ENCODE measurements around the gene FTO.

Gene FTO

DNA sequence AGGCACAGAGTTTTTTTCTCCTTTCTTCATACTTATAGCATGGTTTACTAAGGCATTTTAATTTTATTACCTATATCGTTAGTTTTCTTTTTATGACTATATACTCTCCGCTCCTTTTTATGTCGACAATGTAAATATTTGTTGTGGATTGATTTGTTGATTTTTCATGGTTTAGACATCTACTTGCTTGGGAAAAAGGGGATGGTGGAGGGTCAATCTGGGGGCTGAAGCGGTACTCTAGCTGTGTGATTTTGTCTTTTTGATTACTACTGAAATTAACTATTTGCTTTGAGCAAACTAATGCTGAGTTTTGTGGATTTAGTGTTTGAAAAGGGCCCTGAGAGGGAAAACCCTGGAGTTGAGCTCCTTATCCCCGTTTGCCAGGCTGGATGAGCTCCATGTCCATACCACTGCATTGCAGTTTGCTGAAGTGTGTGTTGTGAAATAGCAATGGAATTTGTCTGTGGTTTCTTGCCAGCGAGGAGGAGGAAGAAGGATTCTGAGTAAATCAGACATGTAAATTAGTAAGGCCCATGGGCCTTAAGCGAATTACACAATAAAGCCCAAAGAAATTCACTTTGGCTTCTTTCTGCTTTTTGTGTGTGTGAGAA, 72.0 kb downstream of the FTO start:
- H3K4me3 ChIP-seq (ENCODE audit: low read depth, low read length), result no peak overlapping the region
- TF ChIP-seq, protein P1, sequence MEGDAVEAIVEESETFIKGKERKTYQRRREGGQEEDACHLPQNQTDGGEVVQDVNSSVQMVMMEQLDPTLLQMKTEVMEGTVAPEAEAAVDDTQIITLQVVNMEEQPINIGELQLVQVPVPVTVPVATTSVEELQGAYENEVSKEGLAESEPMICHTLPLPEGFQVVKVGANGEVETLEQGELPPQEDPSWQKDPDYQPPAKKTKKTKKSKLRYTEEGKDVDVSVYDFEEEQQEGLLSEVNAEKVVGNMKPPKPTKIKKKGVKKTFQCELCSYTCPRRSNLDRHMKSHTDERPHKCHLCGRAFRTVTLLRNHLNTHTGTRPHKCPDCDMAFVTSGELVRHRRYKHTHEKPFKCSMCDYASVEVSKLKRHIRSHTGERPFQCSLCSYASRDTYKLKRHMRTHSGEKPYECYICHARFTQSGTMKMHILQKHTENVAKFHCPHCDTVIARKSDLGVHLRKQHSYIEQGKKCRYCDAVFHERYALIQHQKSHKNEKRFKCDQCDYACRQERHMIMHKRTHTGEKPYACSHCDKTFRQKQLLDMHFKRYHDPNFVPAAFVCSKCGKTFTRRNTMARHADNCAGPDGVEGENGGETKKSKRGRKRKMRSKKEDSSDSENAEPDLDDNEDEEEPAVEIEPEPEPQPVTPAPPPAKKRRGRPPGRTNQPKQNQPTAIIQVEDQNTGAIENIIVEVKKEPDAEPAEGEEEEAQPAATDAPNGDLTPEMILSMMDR (conservative IDR thresholded peaks at IDR 0.05; ENCODE audit: low read depth, low read length), result no peak
- peak; percentile 95 for DNase-seq (ENCODE audit: low read depth)

DNA sequence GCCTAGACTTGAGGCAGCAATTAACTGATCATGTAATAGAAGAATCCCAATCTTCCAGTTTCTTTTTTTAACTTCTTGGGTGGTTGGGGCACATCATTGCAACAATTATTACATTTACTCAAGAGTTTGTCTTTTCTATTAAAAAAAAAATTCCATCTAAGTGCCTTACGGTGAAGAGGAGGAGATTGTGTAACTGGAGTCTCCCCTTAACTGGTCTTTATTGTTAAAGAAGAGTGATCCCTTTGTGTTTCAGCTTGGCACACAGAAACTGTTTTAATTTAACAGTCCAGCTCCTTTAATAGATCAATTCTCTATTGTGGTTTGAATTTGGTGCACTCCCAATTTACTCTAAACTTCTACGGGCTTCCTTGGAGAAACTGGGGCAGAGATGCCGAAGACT, 75.2 kb downstream of the FTO start:
- no peak overlapping the region for H3K4me3 ChIP-seq (ENCODE audit: low read depth, low read length)
- DNase-seq (ENCODE audit: low read depth), result no peak
- TF ChIP-seq, protein P1 (conservative IDR thresholded peaks at IDR 0.05; ENCODE audit: low read depth, low read length), result no peak

DNA sequence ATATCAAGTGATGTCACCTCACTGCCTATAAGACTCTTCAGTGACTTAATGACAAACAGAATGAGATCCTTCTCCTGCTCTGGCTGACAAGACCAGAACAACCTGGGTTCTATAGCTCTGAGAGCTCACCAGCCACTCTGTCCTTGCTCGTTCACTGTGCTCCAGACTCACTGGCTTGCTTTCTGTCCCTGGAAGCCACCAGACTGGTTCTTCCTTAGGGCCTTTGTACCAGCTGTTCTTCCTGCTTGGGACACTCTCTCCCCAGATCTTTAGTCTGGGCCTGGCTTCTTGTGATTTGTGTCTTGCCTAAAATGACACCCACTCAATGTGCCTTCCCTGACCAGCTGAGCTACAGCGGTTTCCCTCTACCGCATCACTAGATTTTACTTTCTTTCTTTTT, 76.1 kb downstream of the FTO start:
- TF ChIP-seq, protein P1 (conservative IDR thresholded peaks at IDR 0.05; ENCODE audit: low read depth, low read length), result no peak
- no peak overlapping the region for H3K4me3 ChIP-seq (ENCODE audit: low read depth, low read length)
- no peak for DNase-seq (ENCODE audit: low read depth)

DNA sequence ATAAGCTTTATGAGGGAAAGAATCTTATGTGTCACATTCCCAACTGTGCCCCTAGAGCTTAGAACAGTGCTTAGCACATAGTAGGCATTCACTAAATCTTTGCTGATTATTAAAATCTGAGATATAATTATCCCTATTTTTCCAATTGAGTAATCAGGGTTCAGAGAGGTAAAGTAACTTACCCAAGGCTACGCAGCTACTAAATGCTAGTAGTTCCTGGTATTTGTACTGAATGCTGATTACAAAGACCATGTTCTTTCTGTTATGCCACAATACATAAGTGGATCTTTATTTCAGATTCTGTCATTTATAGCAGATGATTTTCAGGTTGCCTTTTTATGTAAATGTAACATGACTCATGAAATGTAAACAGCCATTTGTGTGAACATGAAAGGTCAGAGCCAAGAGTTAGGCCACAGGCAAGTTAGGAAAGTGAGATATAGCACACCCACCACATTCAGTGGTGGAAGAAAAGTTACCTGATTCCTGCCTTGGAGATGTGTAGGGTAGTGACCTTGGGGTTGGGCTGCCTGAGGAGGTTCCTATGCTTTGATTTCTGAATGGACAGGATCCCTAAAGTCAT, 77.2 kb downstream of the FTO start:
- peak; percentile 55 for DNase-seq (ENCODE audit: low read depth)
- H3K4me3 ChIP-seq (ENCODE audit: low read depth, low read length), result no peak overlapping the region
- TF ChIP-seq, protein P1 (conservative IDR thresholded peaks at IDR 0.05; ENCODE audit: low read depth, low read length), result no peak

DNA sequence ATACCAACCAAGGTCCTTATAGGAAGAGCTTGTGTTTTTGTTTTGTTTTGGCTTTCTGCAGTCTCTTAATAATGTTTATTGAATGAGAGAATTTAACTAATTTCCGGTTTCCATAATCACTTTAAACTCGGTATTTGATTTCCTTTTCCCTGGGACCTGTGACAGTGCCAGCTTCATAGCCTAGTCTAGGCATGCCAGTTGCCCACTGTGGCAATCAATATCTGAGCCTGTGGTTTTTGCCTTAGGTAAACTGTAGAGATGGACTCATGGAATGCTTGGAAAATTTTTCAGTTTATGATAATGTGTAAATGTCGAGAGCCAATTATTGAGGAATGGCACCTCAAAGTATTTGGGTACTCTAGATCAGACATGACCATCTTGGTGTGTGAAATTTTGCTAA, 78.2 kb downstream of the FTO start:
- no peak overlapping the region for H3K4me3 ChIP-seq (ENCODE audit: low read depth, low read length)
- no peak for DNase-seq (ENCODE audit: low read depth)
- TF ChIP-seq, protein P1 (conservative IDR thresholded peaks at IDR 0.05; ENCODE audit: low read depth, low read length), result no peak

DNA sequence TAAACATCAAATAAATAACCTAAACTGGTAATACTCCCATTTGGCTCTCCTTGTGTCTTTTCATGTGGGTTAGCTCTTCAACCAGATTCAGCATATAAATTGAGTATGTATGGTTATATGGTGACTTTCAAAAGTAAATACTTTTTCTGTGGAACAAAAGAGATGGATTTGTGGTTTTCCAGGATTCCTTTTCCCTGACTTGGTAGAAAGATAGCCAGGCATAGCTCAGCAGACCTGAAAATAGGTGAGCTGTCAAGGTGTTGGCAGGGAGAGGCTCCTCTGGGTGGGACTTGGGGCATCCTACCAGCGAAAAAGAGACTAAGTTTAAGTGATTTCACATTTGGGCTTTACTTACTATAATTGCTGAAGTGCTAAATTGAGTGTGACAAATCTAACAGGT, 80.3 kb downstream of the FTO start:
- no peak overlapping the region for H3K4me3 ChIP-seq (ENCODE audit: low read depth, low read length)
- TF ChIP-seq, protein P1 (conservative IDR thresholded peaks at IDR 0.05; ENCODE audit: low read depth, low read length), result no peak
- DNase-seq (ENCODE audit: low read depth), result no peak

DNA sequence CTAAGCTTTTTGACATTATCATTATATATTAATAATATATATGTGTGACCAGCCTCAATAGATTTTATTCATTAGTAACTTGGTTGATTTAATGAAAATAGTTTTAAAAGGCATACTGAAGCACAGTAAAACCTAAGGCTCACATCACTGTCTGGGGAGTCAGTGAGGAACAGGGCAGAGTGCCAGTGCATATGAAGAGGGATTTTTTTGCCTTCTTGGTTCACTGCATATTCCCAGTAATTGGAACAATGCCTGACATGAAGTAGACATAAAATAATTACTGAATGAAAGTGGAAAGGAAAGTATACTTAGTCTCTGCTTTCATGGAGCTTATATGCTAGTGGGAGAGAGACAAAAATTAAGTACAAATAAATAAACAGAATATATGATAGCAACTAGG, 81.1 kb downstream of the FTO start:
- TF ChIP-seq, protein P1 (conservative IDR thresholded peaks at IDR 0.05; ENCODE audit: low read depth, low read length), result no peak
- peak; percentile 67 for DNase-seq (ENCODE audit: low read depth)
- H3K4me3 ChIP-seq (ENCODE audit: low read depth, low read length), result no peak overlapping the region
